HG03571 (cell line): ENCODE measurements around the gene ZDBF2.
"Not testable (repeated sequence)": the region's sequence is repeated elsewhere in the genome, so short reads cannot be mapped to it uniquely, and the experiment has no call there.

Source experiments
- ATAC-seq: cut with Tn5 transposase; IDR thresholded peaks from one replicate; pipeline ENCODE4 v1.9.1; 2021; ENCODE audit not compliant: unreplicated experiment

ZDBF2 gene

DNA sequence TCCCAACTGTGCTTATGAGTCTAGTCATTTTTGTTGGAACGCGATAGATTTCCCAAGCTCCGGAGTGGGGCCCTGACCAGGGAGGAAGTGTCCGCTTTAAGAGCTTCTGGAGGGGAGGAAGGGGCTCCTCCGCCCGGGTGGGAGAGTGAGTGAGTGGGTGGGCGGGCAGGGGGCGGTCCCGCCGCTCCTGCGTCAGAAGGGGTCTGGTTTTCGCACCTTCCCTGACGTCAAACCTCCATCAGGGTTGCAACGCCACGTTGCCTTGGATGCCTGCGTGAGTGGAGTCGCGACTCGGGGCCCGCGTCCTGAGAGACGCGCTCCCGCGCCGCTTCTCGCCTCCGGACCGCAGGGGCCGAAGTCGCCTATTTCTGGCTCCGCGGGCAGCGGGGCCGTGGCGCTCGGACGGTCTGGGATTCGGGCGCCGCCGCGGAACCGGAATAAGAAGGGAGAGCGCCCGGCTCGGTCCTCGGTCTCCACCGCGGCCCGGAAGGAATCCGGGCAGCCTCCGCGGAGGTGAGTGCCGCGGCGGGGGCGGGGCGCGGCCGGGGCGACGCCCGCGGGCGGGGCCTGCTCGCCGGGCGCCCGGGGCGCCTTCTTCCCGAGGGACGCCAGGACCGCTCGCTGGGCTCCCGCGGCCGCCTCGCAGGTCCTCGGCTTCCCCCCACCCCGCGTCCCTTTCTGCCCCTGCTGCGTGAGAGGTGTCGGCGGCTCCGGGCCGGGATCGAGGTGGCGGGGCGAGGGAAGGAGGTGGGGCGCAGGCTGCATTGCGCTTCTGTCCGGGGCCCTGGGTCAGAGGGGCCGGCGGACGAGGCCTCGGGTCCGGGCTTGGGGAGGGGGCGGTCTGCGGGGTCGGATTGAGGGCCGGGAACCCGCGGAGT lies at the start of gene ZDBF2:
ZDBF2 (plus strand) TSS at position 230 of the 878 bp plus-strand sequence. CDS start 7,187 bp downstream, outside the sequence.
- ATAC-seq, result peak; percentile 78

- ATAC-seq, result peak; percentile 83
Measured at GRCh38 chr2:206225435-206226232, 48.8 kb upstream of the ZDBF2 start.

DNA sequence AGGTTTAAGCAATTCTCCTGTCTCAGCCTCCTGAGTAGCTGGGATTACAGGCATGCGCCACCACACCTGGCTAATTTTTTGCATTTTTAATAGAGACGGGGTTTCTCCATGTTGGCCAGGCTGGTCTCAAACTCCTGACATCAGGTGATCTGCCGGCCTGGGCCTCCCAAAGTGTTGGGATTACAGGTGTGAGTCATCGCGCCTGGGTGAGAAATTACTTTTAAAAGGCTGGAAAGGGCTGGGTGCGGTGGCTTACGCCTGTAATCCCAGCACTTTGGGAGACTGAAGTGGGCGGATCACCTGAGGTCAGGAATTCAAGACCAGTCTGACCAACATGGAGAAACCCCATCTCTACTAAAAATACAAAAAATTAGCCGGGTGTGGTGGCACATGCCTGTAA lies 45.8 kb upstream of the ZDBF2 start:
- ATAC-seq, result not testable (repeated sequence)

- no peak for ATAC-seq
Measured at GRCh38 chr2:206229642-206230041, 44.8 kb upstream of the ZDBF2 start.

DNA sequence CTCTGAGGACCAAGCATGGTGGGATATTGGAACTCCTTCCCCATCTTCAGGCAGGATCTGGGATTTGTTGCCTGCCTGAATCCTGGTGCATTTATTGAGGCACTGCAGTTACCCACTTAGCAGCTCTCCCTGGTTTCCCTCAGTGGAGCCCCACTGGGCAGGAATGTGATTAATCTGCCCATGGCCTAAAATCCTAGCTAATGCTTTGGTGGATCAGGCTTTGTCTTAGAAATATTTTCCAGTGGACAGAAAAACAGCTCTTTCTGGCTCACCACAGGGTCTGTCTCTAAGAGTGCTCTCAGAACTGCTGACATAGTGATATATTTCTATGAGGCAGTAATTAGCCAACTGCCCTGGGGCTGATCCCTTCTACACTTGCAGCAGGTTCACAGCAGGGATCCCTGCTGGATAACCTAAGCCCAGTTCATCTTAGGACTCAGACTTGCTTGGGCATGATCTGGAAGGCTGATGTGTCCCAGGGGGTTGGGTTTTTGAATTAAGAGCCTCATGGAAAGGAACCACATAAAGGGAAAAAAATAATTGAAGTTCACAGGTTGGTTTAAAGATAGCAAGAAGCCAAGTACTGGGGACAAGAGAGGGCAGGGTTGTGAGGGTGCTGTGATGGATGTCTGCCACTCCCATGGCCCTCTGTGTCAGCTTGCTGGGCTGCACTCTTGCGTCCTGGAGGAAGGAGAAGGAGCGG lies 44.3 kb upstream of the ZDBF2 start:
- no peak for ATAC-seq

DNA sequence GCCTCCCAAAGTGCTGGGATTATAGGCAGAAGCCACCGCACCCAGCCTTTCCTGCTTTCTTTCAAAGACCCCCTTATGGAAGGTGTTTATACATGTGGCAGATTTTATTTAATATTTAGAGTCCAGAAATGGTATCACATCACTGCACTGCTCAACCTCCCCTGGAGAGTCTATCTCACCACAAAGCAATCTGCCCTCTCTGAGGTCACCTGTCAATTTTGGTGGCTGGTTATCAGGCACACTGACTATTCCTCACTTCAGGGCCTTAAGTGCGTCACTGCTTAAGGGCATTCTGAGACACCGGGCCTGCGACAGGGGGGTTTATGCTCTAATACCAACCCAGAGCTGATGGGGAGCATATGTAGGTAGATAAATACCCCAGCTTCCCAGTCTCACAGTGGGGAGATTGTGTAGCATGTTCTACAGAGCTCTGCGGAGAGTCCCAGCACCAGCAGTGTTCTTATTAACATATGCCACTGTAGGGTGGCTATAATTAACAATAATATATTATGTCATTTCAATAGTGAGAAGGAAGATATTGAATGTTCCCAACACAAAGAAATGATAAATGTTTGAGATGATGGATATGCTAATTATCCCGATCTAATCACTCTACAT lies 42.7 kb upstream of the ZDBF2 start:
- ATAC-seq, result no peak

- ATAC-seq, result no peak
Measured at GRCh38 chr2:206232287-206233035, 42.0 kb upstream of the ZDBF2 start.

- no peak for ATAC-seq
Measured at GRCh38 chr2:206239157-206239556, 35.3 kb upstream of the ZDBF2 start.

DNA sequence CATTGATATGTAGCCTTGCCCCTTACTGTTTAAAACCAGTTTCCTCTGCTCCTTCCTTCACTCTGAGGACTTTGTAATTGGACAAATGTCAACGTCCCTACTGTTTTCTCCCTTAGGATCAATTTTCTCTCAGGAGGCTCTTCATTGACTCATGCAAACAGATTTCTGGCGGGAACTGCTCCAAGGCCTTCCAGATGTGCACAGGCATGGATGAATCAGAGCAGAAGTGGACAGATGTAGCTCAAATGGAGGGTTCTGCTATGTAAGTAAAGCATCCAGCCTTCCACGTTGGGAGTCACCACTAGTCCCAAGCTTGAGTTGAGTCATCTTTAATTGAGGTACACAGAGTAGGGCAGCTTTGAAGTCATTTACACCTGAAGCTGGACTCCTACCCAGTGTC lies 34.1 kb upstream of the ZDBF2 start:
- no peak for ATAC-seq

GRCh38 chr2:206241736-206242135 lies 32.7 kb upstream of the ZDBF2 start:
- no peak for ATAC-seq

GRCh38 chr2:206245265-206245672 lies 29.2 kb upstream of the ZDBF2 start:
- peak; percentile 48 for ATAC-seq

DNA sequence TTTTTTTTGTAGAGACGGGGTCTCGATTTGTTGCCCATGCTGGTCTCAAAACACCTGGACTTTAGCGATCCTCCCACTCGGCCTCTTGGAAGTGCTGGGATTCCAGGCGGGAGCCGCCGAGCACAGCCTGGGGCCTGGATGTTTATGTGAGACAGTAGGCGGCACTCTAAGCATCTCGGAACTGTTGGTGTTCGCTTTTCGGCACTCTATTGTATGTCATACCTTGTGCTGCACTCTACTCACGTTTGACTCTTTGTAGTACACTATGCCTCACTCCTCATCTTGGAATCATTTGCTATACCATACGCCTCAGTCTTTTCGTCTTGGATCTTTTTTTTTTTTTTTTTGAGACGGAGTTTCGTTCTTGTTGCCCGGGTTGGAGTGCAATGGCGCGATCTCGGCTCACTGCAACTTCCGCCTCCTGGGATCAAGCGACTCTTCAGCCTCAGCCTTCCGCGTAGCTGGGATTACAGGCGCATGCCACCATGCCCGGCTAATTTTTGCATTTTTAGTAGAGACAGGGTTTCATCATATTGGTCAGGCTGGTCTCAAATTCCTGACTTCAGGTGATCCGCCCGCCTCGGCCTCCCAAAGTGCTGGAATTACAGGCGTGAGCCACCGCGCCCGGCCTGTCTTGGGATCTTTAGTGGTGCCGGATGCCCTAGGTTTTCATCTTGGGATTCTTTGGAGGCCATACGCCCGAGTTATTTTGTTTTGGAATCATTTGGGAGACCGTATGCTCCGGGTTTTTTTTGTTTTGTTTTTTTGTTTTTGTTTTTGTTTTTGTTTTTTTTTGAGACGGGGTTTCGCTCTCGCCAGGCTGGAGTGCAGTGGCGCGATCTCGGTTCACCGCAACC lies 24.2 kb upstream of the ZDBF2 start:
- ATAC-seq, result peak; percentile 38

- ATAC-seq, result no peak
Measured at GRCh38 chr2:206253125-206253776, 21.2 kb upstream of the ZDBF2 start.

- ATAC-seq, result no peak
Measured at GRCh38 chr2:206253777-206254166, 20.7 kb upstream of the ZDBF2 start.

GRCh38 chr2:206255003-206255402 lies 19.5 kb upstream of the ZDBF2 start:
- ATAC-seq, result no peak

DNA sequence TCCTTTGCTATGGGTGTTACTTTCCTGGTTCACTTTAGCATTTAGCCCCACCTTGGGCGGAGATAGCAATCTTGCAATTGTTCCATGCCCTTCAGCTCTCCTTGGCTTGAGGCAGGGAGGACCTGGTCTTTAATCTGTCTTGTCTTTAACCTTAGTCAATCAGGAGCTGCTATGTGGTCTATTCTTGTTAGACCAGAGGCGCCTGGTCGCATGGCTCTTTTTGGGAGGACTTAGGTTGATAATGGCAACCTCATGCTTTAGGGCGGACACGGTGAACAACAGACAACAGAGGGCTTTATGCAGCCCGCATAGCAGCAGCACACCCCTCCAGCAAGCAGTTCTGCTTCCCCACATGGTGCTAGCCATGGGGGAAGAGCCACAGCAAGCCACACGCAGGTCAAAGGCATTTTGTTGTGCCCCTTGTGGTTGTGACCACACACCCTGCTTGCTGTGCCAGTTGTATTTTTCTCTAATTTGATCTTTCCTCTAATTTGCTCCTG lies 17.7 kb upstream of the ZDBF2 start:
- ATAC-seq, result no peak

DNA sequence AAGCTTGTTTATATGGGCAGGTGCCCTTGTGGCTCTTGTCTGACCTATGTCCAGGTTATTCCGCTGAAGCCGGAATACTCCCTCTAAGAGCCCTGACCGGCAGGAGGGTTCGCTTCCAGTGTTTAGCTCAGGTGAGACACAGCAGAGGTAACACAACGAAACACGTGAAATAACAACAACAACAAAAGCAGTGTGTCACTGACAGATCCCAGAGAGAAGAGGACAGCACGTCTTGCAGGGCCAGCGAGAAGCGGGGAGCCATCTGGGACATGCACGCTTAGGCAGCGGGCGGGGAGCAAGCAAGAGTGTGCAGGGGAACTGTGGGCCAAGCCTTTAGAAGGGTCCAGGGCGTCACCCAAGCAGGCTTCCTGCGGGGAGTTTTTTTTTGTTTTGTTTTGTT lies 17.1 kb upstream of the ZDBF2 start:
- ATAC-seq, result no peak

- ATAC-seq, result no peak
Measured at GRCh38 chr2:206257861-206258260, 16.6 kb upstream of the ZDBF2 start.

- ATAC-seq, result not testable (repeated sequence)
Measured at GRCh38 chr2:206258615-206259014, 15.8 kb upstream of the ZDBF2 start.
